Measurements from ENCODE around the gene RIBC2.

- TF ChIP-seq CTCF (optimal IDR thresholded peaks at IDR 0.05 in 1 of 3, IDR thresholded peaks at IDR 0.05 in 1 of 3, conservative IDR thresholded peaks at IDR 0.05 in 1 of 3; ENCODE audit: extremely low read depth in 1 of 3, insufficient read depth in 2 of 3, low read length in 3 of 3), result no peak
- TF ChIP-seq EZH2 (IDR thresholded peaks at IDR 0.05; ENCODE audit: low read length), result no peak
Measured at GRCh38 chr22:45376703-45377102, 36.8 kb upstream of the RIBC2 start.

Data from keratinocyte (primary cell).